ENCODE data around the gene DNAH12. TPM values are rescaled to one million over a fixed set of nuclear protein-coding genes. Genes with fewer than 3 reads are reported as not detected.
"Not testable (repeated sequence)": the region's sequence is repeated elsewhere in the genome, so short reads cannot be mapped to it uniquely, and the experiment has no call there.

DNAH12 gene
- total RNA-seq, 1 donor from 2014 or later: 0.21 TPM

GRCh38 chr3:57411715-57412114 lies 132.4 kb downstream of the DNAH12 start:
- DNase-seq: no peak

GRCh38 chr3:57409471-57409870 lies 134.7 kb downstream of the DNAH12 start:
- no peak for DNase-seq

DNA sequence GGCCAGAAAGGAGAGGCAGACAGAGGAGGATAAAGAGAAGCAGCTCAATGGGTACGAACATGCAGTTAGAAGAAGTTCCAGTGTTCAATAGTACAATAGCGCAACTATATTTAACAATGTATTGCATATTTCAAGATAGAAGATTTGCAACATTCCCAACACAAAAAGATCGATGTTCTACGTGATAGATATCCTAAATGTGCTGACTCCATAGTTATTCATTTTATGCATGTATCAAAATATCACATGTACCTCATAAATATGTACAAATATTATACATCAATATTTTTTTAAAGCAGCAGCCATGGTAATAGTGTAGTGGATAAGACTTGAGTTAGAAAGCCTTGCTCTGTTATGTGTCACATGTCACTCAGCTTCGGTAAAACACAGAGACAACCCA lies 141.5 kb downstream of the DNAH12 start:
- DNase-seq: no peak

DNA sequence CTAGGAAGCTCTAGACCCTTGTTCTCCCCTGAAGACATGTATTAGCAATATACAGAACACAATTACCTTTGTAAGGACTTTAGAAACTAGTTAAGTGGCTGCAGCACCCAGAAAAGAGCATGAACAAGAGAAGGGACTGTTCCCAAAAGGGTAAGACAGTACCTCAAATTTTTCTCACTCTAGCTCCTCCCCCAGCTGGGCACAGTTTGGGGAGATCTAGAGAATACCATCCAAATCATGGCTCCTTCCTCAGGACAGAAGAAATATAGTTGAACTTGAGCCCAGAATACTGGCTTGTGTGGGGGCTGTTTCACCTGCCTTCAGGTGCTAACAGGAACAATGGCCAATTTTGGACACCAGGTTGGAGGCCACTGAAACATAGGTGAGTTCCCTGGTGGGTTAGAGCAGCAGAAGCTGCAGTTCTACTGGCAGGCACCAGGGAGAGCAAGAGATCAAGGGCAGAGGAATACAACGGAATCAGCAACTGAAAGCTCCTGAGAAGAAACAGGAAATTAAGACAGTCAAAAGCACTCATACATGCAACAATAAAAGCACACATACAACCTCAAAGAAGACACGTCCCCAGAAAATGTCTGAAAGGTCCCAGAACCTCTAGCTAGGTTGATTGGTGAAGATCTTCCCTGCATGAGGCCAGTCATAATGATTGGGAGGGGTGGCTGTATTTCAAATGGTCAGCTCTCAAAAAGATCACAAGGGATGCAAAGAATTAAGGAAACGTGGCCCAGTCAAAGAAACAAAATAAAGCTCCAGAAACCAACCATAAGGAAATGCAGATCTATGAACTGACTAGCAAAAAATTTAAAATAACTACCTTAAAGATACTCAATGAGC lies 146.7 kb downstream of the DNAH12 start:
- peak; percentile 7 for DNase-seq

DNA sequence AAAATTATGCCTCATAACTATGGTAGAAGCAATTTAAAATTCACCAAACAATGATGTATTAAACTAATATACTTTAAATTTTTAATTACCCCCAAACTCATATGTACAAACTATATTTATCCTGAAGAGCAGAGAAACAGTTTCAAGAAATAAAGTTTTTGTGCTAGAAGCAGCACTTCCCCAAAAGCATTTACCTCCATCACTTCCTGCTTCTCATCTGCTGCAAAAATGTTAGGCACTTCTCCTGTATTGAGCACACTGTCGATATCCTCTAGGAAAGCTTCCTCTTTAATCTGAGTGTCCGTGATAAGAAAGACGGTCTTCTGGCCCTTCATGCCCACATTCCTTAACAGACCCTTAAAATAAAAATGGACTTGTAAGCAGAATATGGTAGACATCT lies 150.2 kb downstream of the DNAH12 start:
- DNase-seq: no peak

DNA sequence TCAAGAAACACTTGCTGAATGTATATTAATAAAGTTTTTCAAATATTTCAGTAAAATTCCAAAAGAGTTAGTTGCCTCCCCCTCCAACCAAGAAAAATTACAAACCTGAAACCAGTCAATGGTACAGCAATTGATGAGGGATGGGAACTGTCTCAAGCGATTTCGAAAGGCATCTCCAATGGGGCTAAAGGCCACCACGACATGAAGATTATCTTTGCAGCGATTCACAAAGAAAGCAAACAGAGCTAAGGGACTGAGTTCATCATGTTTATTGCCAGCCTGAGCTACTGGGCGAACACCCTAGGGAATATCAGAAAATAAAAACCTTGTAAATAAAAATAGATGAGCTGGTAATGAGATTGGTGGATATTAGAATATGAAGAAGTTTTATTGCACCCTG lies 152.4 kb downstream of the DNAH12 start:
- no peak for DNase-seq

DNA sequence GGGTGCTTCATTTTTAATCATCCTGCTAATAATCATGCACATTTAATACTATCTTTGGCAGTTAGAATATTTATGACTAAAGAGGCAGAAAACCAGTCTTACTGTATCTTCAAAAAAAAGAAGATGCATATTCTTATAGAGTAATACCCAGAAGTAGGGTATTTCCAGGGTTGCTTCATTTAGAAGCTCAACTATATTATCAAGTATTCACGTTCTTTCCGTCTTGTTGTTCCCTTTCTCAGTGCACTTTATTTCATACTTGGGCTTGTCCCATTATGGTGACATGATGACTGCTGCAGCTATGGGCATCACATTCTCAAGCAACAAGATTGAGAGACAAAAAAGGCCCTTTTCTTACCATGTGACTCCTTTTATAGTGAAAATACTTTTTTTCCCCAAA lies 154.9 kb downstream of the DNAH12 start:
- DNase-seq: no peak

- no peak for DNase-seq
These were observed 157.8 kb downstream of the DNAH12 start for GRCh38 chr3:57386307-57386706.

DNA sequence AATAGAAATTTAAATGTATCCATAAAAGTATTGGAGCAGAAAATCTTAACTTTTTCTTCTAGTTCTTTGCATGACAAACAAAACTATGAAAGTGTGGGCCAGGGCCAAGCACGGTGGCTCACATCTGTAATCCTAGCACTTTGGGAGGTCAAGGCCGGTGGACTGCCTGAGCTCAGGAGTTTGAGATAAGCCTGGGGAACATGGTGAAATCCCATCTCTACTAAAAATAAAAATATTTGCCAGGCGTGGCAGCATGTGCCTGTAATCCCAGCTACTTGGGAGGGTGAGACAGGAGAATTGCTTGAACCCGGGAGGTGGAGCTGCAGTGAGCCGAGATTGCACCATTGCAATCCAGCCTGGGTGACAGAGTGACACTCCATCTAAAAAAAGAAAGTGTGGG lies 158.6 kb downstream of the DNAH12 start:
- DNase-seq: no peak

DNA sequence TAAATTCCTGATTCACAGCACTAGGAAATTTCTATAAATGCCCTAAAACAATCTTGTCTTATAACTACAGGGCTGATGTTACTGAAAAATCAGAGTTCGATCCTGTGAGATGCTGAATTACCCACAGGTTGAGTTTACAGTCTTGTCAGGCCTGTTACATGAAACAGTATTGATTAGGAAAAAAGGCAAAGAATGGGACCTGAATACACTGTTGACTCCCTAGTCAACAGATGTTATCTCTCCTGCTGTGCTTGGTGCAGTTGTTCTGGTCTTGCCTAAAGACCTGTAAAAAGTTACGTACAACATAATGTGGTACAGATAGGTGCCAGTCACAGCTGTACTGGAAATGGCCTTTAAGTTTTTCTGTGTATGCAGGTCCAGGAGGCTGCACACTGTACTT lies 160.3 kb downstream of the DNAH12 start:
- DNase-seq: no peak

- DNase-seq: no peak
These were observed 160.7 kb downstream of the DNAH12 start for GRCh38 chr3:57383406-57383805.

- peak; percentile 19 for DNase-seq
These were observed 161.2 kb downstream of the DNAH12 start for GRCh38 chr3:57382933-57383332.

DNA sequence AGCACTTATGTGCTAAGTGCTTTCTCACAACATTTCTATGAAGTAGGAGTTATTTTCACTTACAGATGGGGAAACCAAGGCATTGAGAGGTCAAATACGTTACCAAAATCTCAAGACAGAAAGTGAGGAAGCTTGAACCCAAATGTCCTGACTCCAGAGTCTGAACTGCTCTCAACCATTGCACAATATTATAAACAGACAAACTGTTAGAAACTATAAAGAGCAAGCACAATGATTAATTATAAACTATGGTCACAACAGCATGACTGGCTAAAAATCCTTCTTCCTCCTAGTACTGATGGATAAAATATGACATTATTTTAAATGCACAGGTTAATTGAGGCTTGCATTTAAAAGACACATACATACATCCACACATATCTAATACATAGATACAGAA lies 173.8 kb downstream of the DNAH12 start:
- DNase-seq: no peak

GRCh38 chr3:57365089-57365488 lies 179.1 kb downstream of the DNAH12 start:
- not testable (repeated sequence) for DNase-seq

DNA sequence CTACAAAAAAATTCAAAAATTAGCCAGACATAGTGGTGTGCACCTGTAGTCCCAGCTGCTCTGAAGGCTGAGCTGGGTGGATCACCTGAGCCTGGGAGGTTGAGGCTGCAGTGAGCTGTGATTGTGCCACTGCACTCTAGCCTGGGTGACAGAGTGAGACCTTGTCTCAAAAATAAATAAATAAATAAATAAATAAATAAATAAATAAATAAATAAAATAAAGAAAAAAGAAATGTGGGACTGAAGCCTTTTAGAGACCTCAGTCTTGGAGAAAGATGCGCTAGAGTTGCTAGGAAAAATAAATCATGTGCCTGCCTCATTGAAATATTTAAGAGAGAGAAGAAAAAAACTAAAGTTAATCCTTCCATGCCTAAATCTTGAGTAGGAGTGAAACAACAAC lies 187.9 kb downstream of the DNAH12 start:
- not testable (repeated sequence) for DNase-seq

DNA sequence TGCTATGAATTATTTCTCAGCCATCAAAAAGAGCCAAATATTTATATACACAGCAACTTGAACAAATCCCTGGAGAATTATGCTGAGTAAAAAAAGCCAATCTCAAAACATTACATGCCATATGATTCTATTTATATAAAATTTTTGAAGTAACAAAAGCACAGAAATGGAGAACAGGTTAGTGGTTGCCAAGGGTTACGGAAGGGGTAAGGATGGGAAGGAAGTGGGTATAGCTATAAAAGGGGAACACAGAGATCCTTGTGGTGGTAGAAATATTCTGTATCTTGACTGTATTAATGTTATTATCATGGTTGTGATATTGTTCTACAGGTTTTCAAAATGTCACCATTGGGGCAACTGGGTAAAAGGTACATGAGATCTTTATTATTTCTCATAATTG lies 189.4 kb downstream of the DNAH12 start:
- no peak for DNase-seq

- no peak for DNase-seq
These were observed 193.9 kb downstream of the DNAH12 start for GRCh38 chr3:57350271-57350670.

DNA sequence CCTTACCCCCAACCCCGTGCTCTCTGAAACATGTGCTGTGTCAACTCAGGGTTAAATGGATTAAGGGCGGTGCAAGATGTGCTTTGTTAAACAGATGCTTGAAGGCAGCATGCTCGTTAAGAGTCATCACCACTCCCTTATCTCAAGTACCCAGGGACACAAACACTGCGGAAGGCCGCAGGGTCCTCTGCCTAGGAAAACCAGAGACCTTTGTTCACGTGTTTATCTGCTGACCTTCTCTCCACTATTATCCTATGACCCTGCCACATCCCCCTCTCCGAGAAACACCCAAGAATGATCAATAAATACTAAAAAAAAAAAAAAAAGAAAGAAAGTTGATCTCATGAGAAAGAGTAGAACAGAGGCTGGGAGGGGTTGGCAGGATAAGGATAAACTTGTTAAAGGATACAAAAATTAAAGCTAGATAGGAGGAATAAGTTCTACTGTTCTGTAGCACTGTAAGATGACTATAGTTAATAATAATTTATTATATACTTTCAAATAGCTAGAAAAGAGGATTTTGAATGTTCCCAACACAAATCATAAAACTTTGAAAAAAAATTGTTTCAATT lies 205.0 kb downstream of the DNAH12 start:
- DNase-seq: not testable (repeated sequence)

DNA sequence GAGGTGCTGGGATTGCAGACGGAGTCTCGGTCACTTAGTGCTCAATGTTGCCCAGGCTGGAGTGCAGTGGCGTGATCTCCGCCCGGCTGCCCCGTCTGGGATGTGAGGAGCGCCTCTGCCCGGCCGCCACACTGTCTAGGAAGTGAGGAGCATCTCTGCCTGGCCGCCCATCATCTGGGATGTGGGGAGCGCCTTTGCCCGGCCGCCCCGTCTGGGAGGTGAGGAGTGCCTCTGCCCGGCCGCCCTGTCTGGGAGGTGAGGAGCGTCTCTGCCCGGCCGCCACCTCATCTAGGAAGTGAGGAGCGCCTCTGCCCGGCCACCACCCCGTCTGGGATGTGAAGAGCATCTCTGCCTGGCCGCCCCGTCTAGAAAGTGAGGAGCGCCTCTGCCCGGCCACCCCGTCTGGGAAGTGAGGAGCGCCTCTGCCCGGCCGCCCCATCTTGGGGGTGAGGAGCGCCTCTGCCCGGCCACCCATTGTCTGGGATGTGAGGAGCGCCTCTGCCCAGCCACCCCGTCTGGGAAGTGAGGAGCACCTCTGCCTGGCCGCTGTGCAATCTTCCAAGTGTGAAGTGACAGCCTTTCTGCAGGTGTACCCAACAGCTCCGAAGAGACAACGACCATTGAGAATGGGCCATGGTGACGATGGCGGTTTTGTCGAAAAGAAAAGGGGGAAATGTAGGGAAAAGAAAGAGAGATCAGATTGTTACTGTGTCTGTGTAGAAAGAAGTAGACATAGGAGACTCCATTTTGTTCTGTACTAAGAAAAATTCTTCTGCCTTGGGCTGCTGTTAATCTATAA lies 205.7 kb downstream of the DNAH12 start:
- DNase-seq: not testable (repeated sequence)

DNA sequence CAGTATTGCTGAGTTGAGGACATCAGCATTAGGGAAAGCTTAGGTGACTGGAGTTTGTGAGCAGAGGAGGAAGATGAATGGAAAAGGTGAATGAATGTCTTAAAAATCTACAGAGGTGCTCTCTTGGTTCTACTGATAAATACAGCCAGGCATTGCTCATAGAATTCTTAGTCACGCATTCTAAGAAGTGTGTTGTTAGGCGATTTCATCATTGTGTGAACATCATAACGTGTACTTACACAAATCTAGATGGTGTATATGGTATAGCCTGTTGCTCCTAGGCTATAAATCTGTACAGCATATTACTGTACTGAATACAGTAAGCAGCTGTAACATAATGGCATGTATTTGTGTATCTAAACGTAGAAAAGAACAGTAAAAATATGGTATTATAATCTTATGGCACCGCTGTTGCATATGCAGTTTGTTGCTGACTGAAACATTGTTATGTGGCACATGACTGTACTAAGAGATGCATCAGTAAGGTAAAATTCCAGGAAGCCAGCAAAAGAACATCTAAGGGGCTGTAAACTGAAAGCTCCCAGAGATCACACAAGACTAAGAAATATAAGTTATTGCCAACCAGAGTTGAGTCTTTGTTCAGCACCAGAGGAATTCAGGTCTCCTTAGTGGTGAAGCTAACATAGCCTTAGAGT lies 208.7 kb downstream of the DNAH12 start:
- DNase-seq: no peak

DNA sequence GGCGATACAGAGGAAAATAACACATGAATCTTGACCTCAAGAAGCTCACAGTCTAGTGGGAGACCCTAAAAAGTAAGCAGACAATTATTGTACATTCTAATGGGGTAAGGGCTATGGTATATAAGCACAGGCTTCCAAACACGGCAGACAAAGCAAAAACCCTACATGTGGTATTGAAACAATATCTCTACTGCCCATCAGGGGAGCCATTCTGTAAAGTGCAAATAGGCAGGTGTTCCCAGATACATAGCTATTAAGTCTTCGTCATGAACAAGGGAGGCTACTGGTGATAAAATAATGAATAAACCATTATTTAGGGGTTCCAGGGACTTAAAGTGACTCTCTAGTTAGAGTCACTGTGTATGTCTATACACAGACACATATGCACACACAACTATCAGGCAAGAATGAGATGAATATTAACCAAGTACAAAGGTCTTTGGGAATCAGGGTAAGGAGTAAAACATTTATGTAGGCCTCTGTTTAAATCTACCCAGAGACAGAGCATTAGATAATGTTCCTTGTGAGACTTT lies 213.0 kb downstream of the DNAH12 start:
- DNase-seq: no peak

- DNase-seq: not testable (repeated sequence)
These were observed 217.6 kb downstream of the DNAH12 start for GRCh38 chr3:57326498-57326897.

Data from tongue (tissue), 2 donors.